Kasumi-1 (cell line): ENCODE measurements around the gene BPTF.
A peak's percentile ranks its signal among the peaks of the same experiment; 100 is the strongest.
"Not testable (repeated sequence)": the region's sequence is repeated elsewhere in the genome, so short reads cannot be mapped to it uniquely, and the experiment has no call there.

ENCODE experiments used
- DNase-seq, 2 experiments: peaks; one replicate each; lab custom pipeline; 2025; lab: John Stamatoyannopoulos, UW

Gene BPTF

GRCh38 chr17:67970783-67971182 lies 145.5 kb downstream of the BPTF start:
- no peak for DNase-seq

DNA sequence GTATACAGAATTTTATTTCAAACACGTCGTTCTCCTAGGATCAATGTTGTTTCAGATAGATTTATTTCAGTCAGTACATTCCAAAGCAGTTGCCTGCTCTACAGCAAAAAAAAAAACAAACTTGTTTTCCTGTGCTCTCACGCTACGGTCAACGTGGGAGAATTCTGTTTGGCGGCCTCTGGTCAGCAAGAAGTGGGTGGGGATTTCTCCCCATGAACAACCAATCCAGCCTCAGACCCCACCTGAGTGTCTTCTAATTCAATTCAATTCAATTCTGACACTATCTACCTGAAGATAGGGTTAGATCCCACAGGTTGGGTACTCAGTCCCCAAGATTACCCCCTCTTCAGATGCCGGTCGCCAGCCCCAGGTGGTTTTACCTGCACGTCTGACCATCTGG lies 148.9 kb downstream of the BPTF start:
- DNase-seq = no peak

GRCh38 chr17:67974598-67975066 lies 149.3 kb downstream of the BPTF start:
- no peak for DNase-seq

GRCh38 chr17:67976306-67976705 lies 151.0 kb downstream of the BPTF start:
- DNase-seq = not testable (repeated sequence)

DNA sequence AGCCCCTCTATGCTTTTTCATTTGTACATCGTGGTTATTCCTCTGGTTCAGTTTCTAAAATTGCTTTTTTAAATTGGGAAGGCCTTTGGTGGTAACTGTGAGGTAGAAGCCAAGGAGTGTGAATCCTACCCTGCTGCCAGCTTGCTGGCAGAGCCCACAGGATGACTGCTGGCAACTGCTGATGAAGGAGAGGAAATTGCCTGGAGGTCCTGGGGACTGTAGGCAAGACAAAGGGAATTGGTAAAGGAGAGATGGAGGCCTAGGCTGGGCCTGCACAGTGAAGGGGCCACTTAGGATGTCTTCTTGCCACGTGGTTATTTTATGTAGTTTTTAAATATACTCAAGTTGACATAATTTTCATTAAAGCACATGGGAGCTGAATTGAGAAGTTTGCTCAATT lies 155.2 kb downstream of the BPTF start:
- no peak for DNase-seq

GRCh38 chr17:67980883-67981282 lies 155.6 kb downstream of the BPTF start:
- DNase-seq = not testable (repeated sequence)

GRCh38 chr17:67982034-67982640 lies 156.8 kb downstream of the BPTF start:
- no peak for DNase-seq

GRCh38 chr17:67982686-67983382 lies 157.5 kb downstream of the BPTF start:
- DNase-seq = no peak

DNA sequence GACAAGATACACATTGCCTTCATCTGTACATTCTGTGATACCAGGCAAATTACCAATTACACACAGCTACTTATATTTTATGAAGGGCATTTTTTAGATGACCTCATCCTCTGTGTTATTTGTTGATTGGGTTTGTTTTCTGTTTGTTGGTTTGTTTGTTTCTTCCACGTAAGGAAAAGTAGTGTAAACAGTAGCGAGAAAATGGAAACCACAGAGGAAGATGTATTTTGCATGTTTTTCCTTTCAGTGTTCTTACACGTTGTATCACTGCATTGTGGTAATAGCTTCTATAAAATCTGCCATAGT lies 158.0 kb downstream of the BPTF start:
- no peak for DNase-seq

DNA sequence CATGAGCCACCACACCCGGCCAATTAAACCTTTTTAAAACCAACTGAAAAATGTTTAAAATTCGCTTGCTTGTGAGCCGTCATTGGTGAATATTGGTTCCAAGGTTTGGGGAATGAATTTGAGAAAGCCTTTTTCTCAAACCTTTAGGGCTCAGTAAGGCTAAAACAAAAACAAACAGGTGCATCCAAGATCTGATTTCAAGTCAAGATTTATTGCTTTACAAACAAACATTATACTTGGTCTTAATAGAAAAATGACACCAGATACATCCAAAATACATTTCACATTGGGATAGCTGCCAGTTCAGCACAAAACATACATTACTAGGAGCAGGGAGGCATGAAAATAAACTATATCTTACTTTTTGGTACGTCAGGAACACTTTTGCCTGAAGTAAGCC lies 165.6 kb downstream of the BPTF start:
- no peak for DNase-seq

DNA sequence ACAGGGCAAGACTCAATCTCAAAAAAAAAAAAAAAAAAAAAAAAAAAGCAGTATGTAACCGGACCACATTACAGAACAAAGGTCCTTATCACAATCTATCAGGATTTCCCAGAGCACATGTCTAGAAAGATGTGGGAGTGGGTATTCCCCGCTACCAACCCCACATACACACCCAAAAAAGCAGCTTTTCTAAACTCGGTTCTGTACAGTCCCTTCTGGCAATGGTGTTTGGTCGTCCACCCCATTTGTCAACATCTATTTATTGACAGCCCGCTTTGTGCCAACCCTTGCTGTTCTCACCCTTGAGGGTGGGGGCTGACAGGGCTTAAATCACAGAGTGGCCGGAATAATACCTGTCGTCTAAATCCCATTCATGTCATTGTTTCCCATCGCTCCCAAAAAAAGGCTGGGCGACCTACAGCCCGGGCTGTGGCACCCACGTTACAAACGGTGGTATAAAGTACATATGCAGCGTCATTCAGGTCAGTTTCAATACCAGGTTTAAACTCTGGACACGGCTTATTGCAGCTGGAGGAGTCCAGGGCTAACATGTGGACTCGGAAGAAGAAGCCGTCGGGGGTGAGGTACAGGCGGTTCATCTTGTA lies 167.3 kb downstream of the BPTF start:
- DNase-seq = no peak

GRCh38 chr17:67993153-67993997 lies 168.1 kb downstream of the BPTF start:
- peak; percentile 68 to 80 for DNase-seq

DNA sequence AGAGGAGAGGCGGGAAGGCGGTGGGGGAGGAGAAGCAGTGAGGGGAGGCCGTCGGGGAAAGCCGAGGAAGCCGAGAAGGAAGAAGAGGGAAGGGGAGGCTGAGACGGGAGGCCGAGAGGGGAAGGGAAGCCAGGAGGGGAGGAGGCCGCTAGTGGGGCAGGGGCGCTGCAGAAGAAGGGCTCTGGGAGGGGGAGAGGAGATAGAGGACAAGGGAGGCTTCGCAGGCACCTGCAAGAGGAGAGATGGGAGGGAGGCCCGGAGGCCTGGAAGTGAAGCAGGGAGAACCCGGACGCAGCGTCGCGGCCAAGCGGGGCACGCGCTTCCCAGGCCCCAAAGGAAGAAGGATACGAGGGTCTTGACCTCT lies 168.7 kb downstream of the BPTF start:
- DNase-seq = peak; percentile 57 to 66

DNA sequence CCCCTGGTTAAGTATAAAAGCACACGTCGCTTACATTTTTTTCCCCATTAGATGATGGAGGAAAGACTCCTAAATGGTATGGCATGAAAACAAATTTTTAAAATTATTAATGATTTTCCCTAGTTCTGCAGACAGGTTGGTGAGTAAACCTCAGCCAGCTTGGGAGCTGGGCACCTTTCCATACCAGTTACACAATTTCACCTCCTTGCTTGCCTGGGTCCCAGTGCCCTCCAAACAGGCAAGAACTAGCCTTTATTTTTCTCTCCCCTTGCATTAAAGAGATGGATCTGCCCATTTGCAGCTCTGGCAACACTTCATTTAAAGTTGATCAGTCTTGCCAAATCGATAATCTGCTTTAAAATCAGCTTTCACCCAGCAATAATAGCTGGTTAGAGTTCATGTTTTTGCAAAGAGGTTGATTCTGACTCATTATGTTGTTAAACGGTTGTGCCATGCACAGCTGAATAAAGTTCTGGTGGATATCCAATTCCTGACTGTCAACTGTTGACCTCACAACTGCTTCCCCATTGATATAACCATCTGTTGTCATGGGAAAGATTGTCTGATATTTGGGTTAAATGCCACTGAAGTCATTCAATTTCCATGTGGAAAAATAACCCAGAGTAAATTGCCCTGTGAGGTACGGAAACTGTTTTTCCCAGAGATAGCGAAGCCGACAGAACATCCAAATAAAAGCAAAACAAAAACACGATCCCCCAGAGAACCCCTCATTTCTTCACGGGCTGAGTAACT lies 169.7 kb downstream of the BPTF start:
- no peak for DNase-seq

GRCh38 chr17:67995570-67996263 lies 170.4 kb downstream of the BPTF start:
- peak in 1 of 2 experiments; percentile 68 for DNase-seq

DNA sequence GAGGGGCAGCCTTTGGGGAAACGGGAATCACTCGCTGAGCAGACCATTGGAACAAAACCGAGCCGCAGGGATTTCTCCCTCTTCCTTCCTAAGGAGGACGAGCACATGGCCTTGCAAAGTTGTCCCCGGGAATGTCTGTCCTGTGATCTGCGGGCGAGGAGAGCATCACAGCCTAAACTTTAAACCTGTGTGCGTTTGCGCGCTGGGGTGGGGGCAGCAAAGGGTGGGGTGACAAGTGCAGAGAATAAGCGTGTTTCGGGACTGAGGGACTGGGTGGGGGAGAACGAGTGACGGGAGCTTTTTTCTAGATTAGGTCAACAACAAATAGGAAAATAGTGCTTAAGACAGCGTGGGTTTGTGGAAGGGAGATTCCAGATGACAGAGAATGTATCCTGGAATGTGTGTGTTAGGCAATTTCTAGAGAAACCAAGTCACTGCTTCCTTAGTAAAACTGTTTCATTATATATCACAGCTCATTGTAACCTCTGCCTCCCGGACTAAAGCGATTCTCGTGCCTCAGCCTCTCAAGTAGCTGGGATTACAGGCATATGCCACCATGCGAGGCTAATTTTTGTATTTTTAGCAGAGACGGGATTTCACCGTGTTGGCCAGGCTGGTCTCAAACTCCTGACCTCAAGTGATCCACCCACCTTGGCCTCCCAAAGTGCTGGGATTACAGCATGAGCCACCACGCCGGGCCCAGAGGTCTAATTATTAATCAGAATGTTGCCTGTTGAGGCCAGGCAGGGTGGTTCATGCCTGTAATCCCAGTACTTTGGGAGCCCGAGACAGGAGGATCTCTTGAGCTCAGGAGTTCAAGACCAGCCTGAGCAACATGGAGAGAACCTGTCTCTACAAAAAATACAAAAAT lies 171.2 kb downstream of the BPTF start, which contains the start of gene C17orf58:
Gene C17orf58 (minus strand): TSS at position 169 of the 871 bp plus-strand sequence. CDS start 271 bp downstream, outside the sequence.
- DNase-seq = not testable (repeated sequence)

DNA sequence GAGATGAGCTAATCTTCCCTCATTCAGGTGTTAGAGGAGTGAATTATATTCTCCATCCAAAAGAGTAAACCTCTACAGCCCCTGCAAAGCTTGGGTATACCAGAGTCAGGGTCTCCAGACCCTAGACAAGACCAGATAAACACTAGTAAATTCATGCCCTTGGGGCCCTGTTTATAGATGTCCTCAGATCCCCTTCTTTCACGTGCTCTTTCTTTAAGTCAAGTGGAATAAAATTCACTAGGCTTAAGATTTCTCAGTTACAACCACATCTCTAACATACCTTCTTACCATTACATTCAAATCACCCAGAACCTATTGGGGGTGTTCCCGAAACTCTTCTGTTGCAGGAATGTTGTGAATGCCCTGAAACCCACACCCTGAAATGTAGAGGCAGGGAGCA lies 173.2 kb downstream of the BPTF start:
- DNase-seq = no peak

DNA sequence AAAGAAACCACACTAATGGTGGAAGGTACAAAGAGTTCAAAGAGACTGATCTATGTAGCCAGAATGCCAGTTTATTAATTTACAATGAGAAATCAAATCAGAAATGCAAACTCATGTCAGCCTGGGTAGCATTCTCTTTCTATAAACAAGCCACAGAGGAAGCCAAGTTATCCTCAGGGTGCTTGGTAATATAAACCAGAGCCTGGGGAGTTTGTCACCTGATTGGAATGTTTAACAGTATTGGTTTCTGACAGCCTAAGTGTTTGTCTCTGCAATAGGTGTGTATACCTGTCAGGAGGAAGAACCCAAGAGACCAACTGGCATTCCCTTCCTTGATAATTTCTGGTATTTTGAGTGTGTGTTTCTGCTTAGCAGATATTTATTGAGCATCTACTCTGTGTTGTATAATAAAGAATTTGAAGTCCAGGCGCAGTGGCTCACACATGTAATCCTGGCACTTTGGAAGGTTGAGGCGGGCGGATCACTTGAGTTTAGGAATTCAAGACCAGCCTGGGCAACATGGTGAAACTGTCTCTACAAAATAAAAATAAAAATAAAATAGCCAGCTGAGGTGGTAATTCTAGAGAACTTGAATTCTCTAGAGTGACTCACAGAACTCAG lies 174.1 kb downstream of the BPTF start:
- no peak for DNase-seq

GRCh38 chr17:68004201-68004600 lies 178.9 kb downstream of the BPTF start:
- no peak for DNase-seq

- DNase-seq = no peak
These were observed 181.5 kb downstream of the BPTF start for GRCh38 chr17:68006797-68007196.
